Endothelial cell of hepatic sinusoid (primary cell): Measurements from ENCODE around the gene JHY.

Experiments used
- in situ Hi-C: cut with HindIII; loops from 2 replicates; pipeline ENCODE4 v1.10.0; 2017; ENCODE audit warnings: low sequenced_read_pairs

Gene JHY

GRCh38 chr11:123000721-123001120, 118.2 kb downstream of the JHY start:
- in situ Hi-C loops: no loop called here

GRCh38 chr11:123006860-123007542, 124.4 kb downstream of the JHY start:
- in situ Hi-C loops: no loop called here
